HEK293 (cell line): ENCODE measurements around the gene NUP62.

Experiments
- BCL11B ChIP-seq: fragments of 450-650 bp; formaldehyde crosslinking; IDR thresholded peaks from 2 replicates; pipeline ENCODE4 v1.5.1; 2016; ENCODE audit warnings: low read depth, missing biosample characterization, missing genetic modification characterization
- FEZF1 ChIP-seq: fragments of 450-650 bp; formaldehyde crosslinking; IDR thresholded peaks from 2 replicates; pipeline ENCODE4 v1.5.1; 2016; ENCODE audit warnings: missing biosample characterization, missing genetic modification characterization
- HOXC10 ChIP-seq: sonication (generic); formaldehyde crosslinking; IDR thresholded peaks from 2 replicates; pipeline ENCODE4 v1.8.1; 2023; ENCODE audit warnings: mild to moderate bottlenecking, missing genetic modification reagents
- RBAK ChIP-seq: fragments of 450-650 bp; formaldehyde crosslinking; IDR thresholded peaks from 2 replicates; pipeline ENCODE4 v1.5.1; 2016; ENCODE audit warnings: missing biosample characterization, missing genetic modification characterization
- WT1 ChIP-seq: fragments of 450-650 bp; formaldehyde crosslinking; IDR thresholded peaks from 2 replicates; pipeline ENCODE4 v1.5.1; 2016; ENCODE audit warnings: missing biosample characterization, missing genetic modification characterization
- ZFP41 ChIP-seq: fragments of 450-650 bp; formaldehyde crosslinking; IDR thresholded peaks from 2 replicates; pipeline ENCODE4 v1.5.1; 2016; ENCODE audit warnings: missing biosample characterization, missing genetic modification characterization, borderline replicate concordance
- ZNF132 ChIP-seq: fragments of 450-650 bp; formaldehyde crosslinking; IDR thresholded peaks from 2 replicates; pipeline ENCODE4 v1.5.1; 2017; ENCODE audit warnings: missing biosample characterization, missing genetic modification characterization, borderline replicate concordance
- ZNF184 ChIP-seq: fragments of 450-650 bp; IDR thresholded peaks from 2 replicates; pipeline ENCODE4 v1.5.1; 2018; ENCODE audit warnings: missing biosample characterization, mild to moderate bottlenecking, missing genetic modification characterization
- ZNF274 ChIP-seq, 2 experiments: fragments of 200-500 bp in 1 of 2; fragments of 450-650 bp in 1 of 2; sonication (Bioruptor generic) in 1 of 2; formaldehyde crosslinking in 1 of 2; IDR thresholded peaks; 2 replicates each; pipeline versions ENCODE4 v1.5.1 to v1.6.1; 2014 to 2016; ENCODE audit warnings: borderline replicate concordance in 1 of 2, inconsistent platforms in 1 of 2, low read length in 1 of 2, missing biosample characterization in 1 of 2, missing genetic modification characterization in 1 of 2
- ZNF292 ChIP-seq: fragments of 450-650 bp; formaldehyde crosslinking; IDR thresholded peaks from 2 replicates; pipeline ENCODE4 v1.5.1; 2016; ENCODE audit warnings: low read depth, missing biosample characterization, missing genetic modification characterization, borderline replicate concordance
- ZNF366 ChIP-seq: fragments of 450-650 bp; formaldehyde crosslinking; conservative IDR thresholded peaks from 2 replicates; pipeline ENCODE4 v1.5.1; 2016; ENCODE audit warnings: missing biosample characterization, missing genetic modification characterization
- ZNF548 ChIP-seq: fragments of 450-650 bp; formaldehyde crosslinking; IDR thresholded peaks from 2 replicates; pipeline ENCODE4 v1.5.1; 2016; ENCODE audit warnings: missing biosample characterization, missing genetic modification characterization
- ZNF585B ChIP-seq: fragments of 450-650 bp; formaldehyde crosslinking; IDR thresholded peaks from 2 replicates; pipeline ENCODE4 v1.5.1; 2016; ENCODE audit warnings: missing biosample characterization, missing genetic modification characterization
- ZNF626 ChIP-seq: fragments of 450-650 bp; sonication (Bioruptor Pico); formaldehyde crosslinking; IDR thresholded peaks from 2 replicates; pipeline ENCODE4 v1.5.1; 2018; ENCODE audit warnings: missing biosample characterization, missing genetic modification characterization, inconsistent platforms
- ZNF629 ChIP-seq: fragments of 450-650 bp; formaldehyde crosslinking; IDR thresholded peaks from 2 replicates; pipeline ENCODE4 v1.5.1; 2017; ENCODE audit warnings: missing biosample characterization, missing genetic modification characterization
- ZNF76 ChIP-seq: fragments of 450-650 bp; formaldehyde crosslinking; IDR thresholded peaks from 2 replicates; pipeline ENCODE4; 2016; ENCODE audit warnings: low read depth, missing biosample characterization, missing genetic modification characterization, borderline replicate concordance
- ZNF837 ChIP-seq: fragments of 450-650 bp; formaldehyde crosslinking; IDR thresholded peaks from 2 replicates; pipeline ENCODE4 v1.5.1; 2016; ENCODE audit warnings: missing biosample characterization, missing genetic modification characterization
- ZSCAN30 ChIP-seq: fragments of 450-650 bp; IDR thresholded peaks from 2 replicates; pipeline ENCODE4 v1.5.1; 2018; ENCODE audit warnings: missing biosample characterization, mild to moderate bottlenecking, missing genetic modification characterization, moderate library complexity
- TF ChIP-seq, protein P1 (sequence below): fragments of 450-650 bp; formaldehyde crosslinking; IDR thresholded peaks from 2 replicates; pipeline ENCODE4 v1.5.1; 2016; ENCODE audit warnings: missing biosample characterization, missing genetic modification characterization, borderline replicate concordance
- TF ChIP-seq, protein P2 (sequence below): fragments of 450-650 bp; formaldehyde crosslinking; IDR thresholded peaks from 2 replicates; pipeline ENCODE4 v1.5.1; 2016; ENCODE audit warnings: missing biosample characterization, missing genetic modification characterization
- TF ChIP-seq, protein P3 (sequence below): fragments of 450-650 bp; IDR thresholded peaks from 2 replicates; pipeline ENCODE4 v1.5.1; 2018; ENCODE audit warnings: missing biosample characterization, missing genetic modification characterization
- TF ChIP-seq, protein P4 (sequence below): fragments of 450-650 bp; formaldehyde crosslinking; IDR thresholded peaks from 2 replicates; pipeline ENCODE4 v1.5.0; 2017; ENCODE audit warnings: missing biosample characterization, missing genetic modification characterization, borderline replicate concordance
- TF ChIP-seq, protein P5 (sequence below): fragments of 450-650 bp; formaldehyde crosslinking; IDR thresholded peaks from 2 replicates; pipeline ENCODE4; 2016; ENCODE audit warnings: missing biosample characterization, missing genetic modification characterization
- TF ChIP-seq, protein P6 (sequence below): fragments of 450-650 bp; formaldehyde crosslinking; IDR thresholded peaks from 2 replicates; pipeline ENCODE4 v1.5.1; 2016; ENCODE audit warnings: missing biosample characterization, missing genetic modification characterization
- TF ChIP-seq, protein P7 (sequence below): fragments of 450-650 bp; formaldehyde crosslinking; IDR thresholded peaks from 2 replicates; pipeline ENCODE4 v1.5.1; 2016; ENCODE audit warnings: missing biosample characterization, missing genetic modification characterization

The NUP62 gene

DNA sequence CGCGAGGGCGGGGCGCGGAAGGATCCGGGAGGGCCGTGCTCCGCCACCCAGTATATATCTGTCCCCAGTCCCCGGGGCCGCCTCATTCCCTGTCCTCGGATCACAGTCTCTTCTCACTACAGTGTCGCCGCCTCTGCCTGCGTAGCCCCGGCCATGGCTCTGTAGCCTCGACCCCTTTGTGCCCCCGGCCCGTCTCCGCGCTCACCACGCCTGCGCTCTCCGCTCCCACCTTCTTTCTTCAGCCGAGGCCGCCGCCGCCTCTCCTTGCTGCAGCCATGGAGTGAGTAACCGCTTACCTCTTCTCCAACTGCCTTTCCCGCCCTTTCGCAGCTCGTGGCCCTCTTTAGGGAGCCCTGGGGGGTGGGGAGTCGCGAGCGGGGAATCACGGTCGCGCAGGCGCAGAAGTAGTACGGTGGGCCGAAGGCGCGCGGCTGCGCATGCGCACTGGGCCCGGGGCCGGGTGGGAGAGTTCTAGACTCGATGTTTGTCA is at the start of gene NUP62, which contains the start of gene ATF5 (continued):
- TF ChIP-seq ZFP41 (tag by site-specific recombination) (peak; percentile 95; the same call in 1 of the 2 replicates), ZNF184 (no peak), HOXC10 (CRISPR knock-in tag) (peak; percentile 66; the same call in 1 of the 2 replicates), ZNF292 (no peak), ZNF132 (tag by site-specific recombination) (no peak), ZNF837 (peak; percentile 29; the same call in 1 of the 2 replicates), ZSCAN30 (tag by site-specific recombination) (peak; percentile 89), BCL11B (peak; percentile 72; the same call in 1 of the 2 replicates), ZNF629 (tag by site-specific recombination) (0 out of 2 replicates have a peak, but pooled peaks have one; percentile 8), FEZF1 (tag by site-specific recombination) (peak; percentile 41), ZNF366 (tag by site-specific recombination) (0 out of 2 replicates have a peak, but pooled peaks have one; percentile 3), WT1 (tag by site-specific recombination) (no peak), ZNF548 (no peak), ZNF585B (tag by site-specific recombination) (no peak), ZNF274 (IDR thresholded peaks at IDR 0.05; ENCODE audit: low read length) (no peak), ZNF274 (tag by site-specific recombination; IDR thresholded peaks at IDR 0.05; ENCODE audit: borderline replicate concordance) (no peak), ZNF76 (tag by site-specific recombination) (peak; percentile 84), RBAK (tag by site-specific recombination) (no peak; the same call in 1 of the 2 replicates), ZNF626 (tag by site-specific recombination) (no peak)
- TF ChIP-seq, protein P1, sequence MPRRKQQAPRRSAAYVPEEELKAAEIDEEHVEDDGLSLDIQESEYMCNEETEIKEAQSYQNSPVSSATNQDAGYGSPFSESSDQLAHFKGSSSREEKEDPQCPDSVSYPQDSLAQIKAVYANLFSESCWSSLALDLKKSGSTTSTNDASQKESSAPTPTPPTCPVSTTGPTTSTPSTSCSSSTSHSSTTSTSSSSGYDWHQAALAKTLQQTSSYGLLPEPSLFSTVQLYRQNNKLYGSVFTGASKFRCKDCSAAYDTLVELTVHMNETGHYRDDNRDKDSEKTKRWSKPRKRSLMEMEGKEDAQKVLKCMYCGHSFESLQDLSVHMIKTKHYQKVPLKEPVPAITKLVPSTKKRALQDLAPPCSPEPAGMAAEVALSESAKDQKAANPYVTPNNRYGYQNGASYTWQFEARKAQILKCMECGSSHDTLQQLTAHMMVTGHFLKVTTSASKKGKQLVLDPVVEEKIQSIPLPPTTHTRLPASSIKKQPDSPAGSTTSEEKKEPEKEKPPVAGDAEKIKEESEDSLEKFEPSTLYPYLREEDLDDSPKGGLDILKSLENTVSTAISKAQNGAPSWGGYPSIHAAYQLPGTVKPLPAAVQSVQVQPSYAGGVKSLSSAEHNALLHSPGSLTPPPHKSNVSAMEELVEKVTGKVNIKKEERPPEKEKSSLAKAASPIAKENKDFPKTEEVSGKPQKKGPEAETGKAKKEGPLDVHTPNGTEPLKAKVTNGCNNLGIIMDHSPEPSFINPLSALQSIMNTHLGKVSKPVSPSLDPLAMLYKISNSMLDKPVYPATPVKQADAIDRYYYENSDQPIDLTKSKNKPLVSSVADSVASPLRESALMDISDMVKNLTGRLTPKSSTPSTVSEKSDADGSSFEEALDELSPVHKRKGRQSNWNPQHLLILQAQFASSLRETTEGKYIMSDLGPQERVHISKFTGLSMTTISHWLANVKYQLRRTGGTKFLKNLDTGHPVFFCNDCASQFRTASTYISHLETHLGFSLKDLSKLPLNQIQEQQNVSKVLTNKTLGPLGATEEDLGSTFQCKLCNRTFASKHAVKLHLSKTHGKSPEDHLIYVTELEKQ (tag by site-specific recombination) = no peak
- TF ChIP-seq, protein P2, sequence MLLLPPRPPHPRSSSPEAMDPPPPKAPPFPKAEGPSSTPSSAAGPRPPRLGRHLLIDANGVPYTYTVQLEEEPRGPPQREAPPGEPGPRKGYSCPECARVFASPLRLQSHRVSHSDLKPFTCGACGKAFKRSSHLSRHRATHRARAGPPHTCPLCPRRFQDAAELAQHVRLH (tag by site-specific recombination) = peak; percentile 34; the same call in 1 of the 2 replicates
- TF ChIP-seq, protein P3, sequence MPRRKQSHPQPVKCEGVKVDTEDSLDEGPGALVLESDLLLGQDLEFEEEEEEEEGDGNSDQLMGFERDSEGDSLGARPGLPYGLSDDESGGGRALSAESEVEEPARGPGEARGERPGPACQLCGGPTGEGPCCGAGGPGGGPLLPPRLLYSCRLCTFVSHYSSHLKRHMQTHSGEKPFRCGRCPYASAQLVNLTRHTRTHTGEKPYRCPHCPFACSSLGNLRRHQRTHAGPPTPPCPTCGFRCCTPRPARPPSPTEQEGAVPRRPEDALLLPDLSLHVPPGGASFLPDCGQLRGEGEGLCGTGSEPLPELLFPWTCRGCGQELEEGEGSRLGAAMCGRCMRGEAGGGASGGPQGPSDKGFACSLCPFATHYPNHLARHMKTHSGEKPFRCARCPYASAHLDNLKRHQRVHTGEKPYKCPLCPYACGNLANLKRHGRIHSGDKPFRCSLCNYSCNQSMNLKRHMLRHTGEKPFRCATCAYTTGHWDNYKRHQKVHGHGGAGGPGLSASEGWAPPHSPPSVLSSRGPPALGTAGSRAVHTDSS (tag by site-specific recombination) = 0 out of 2 replicates have a peak, but pooled peaks have one; percentile 5
- TF ChIP-seq, protein P4, sequence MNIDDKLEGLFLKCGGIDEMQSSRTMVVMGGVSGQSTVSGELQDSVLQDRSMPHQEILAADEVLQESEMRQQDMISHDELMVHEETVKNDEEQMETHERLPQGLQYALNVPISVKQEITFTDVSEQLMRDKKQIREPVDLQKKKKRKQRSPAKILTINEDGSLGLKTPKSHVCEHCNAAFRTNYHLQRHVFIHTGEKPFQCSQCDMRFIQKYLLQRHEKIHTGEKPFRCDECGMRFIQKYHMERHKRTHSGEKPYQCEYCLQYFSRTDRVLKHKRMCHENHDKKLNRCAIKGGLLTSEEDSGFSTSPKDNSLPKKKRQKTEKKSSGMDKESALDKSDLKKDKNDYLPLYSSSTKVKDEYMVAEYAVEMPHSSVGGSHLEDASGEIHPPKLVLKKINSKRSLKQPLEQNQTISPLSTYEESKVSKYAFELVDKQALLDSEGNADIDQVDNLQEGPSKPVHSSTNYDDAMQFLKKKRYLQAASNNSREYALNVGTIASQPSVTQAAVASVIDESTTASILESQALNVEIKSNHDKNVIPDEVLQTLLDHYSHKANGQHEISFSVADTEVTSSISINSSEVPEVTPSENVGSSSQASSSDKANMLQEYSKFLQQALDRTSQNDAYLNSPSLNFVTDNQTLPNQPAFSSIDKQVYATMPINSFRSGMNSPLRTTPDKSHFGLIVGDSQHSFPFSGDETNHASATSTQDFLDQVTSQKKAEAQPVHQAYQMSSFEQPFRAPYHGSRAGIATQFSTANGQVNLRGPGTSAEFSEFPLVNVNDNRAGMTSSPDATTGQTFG = peak; percentile 82
- TF ChIP-seq, protein P5, sequence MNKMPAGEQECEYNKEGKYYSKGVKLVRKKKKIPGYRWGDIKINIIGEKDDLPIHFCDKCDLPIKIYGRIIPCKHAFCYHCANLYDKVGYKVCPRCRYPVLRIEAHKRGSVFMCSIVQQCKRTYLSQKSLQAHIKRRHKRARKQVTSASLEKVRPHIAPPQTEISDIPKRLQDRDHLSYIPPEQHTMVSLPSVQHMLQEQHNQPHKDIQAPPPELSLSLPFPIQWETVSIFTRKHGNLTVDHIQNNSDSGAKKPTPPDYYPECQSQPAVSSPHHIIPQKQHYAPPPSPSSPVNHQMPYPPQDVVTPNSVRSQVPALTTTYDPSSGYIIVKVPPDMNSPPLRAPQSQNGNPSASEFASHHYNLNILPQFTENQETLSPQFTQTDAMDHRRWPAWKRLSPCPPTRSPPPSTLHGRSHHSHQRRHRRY (tag by site-specific recombination) = peak; percentile 46; the same call in 1 of the 2 replicates
- TF ChIP-seq, protein P6, sequence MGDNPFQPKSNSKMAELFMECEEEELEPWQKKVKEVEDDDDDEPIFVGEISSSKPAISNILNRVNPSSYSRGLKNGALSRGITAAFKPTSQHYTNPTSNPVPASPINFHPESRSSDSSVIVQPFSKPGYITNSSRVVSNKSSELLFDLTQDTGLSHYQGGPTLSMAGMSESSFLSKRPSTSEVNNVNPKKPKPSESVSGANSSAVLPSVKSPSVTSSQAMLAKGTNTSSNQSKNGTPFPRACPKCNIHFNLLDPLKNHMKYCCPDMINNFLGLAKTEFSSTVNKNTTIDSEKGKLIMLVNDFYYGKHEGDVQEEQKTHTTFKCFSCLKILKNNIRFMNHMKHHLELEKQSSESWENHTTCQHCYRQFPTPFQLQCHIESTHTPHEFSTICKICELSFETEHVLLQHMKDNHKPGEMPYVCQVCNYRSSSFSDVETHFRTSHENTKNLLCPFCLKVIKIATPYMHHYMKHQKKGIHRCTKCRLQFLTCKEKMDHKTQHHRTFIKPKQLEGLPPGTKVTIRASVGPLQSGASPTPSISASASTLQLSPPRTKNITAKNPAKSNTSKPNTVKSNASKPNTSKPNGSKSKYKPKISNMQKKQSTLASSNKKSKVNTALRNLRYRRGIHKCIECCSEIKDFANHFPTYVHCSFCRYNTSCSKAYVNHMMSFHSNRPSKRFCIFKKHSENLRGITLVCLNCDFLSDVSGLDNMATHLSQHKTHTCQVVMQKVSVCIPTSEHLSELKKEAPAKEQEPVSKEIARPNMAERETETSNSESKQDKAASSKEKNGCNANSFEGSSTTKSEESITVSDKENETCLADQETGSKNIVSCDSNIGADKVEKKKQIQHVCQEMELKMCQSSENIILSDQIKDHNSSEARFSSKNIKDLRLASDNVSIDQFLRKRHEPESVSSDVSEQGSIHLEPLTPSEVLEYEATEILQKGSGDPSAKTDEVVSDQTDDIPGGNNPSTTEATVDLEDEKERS (tag by site-specific recombination) = no peak
- TF ChIP-seq, protein P7, sequence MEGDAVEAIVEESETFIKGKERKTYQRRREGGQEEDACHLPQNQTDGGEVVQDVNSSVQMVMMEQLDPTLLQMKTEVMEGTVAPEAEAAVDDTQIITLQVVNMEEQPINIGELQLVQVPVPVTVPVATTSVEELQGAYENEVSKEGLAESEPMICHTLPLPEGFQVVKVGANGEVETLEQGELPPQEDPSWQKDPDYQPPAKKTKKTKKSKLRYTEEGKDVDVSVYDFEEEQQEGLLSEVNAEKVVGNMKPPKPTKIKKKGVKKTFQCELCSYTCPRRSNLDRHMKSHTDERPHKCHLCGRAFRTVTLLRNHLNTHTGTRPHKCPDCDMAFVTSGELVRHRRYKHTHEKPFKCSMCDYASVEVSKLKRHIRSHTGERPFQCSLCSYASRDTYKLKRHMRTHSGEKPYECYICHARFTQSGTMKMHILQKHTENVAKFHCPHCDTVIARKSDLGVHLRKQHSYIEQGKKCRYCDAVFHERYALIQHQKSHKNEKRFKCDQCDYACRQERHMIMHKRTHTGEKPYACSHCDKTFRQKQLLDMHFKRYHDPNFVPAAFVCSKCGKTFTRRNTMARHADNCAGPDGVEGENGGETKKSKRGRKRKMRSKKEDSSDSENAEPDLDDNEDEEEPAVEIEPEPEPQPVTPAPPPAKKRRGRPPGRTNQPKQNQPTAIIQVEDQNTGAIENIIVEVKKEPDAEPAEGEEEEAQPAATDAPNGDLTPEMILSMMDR (tag by site-specific recombination) = 0 out of 2 replicates have a peak, but pooled peaks have one; percentile 13
